NB4 (cell line): Measurements from ENCODE around the gene CLDN34.

Source experiments
- DNase-seq: peaks from one replicate; pipeline ENCODE4 v3.0.0; 2010; ENCODE audit warnings: low read depth
- H3K4me3 ChIP-seq: one replicate; pipeline ENCODE4 v1.5.1; 2011; ENCODE audit warnings: mild to moderate bottlenecking, low read depth, low read length, moderate library complexity
- CTCF ChIP-seq: IDR thresholded peaks from one replicate; pipeline ENCODE4 v1.5.1; 2012; ENCODE audit warnings: low read depth, low read length
- MAX ChIP-seq: IDR thresholded peaks from 2 replicates; pipeline ENCODE4 v1.6.1; 2011; ENCODE audit warnings: low read depth, low read length
- MYC ChIP-seq: IDR thresholded peaks from 2 replicates; pipeline ENCODE4 v1.6.1; 2011; ENCODE audit warnings: low read depth, low read length
- POLR2A ChIP-seq: IDR thresholded peaks from 2 replicates; pipeline ENCODE4 v1.6.1; 2011; ENCODE audit warnings: mild to moderate bottlenecking; ENCODE audit not compliant: insufficient read length; ENCODE audit errors: extremely low read depth

The CLDN34 gene

GRCh38 chrX:9983441-9983840 is 16.3 kb downstream of the CLDN34 start:
- no peak overlapping the region for H3K4me3 ChIP-seq
- TF ChIP-seq CTCF (no peak), MYC (no peak), POLR2A (no peak), MAX (no peak)
- no peak for DNase-seq

GRCh38 chrX:9983846-9984245 is 16.7 kb downstream of the CLDN34 start:
- no peak for TF ChIP-seq MYC
- no peak for TF ChIP-seq CTCF
- TF ChIP-seq POLR2A: no peak
- TF ChIP-seq MAX: no peak
- H3K4me3 ChIP-seq: no peak overlapping the region
- DNase-seq: no peak

GRCh38 chrX:9988762-9989161 is 21.6 kb downstream of the CLDN34 start:
- TF ChIP-seq MAX (no peak), CTCF (peak; percentile 20)
- DNase-seq: no peak
- H3K4me3 ChIP-seq: no peak overlapping the region

- no peak overlapping the region for H3K4me3 ChIP-seq
- no peak for TF ChIP-seq CTCF
- no peak for TF ChIP-seq MYC
- no peak for TF ChIP-seq POLR2A
- no peak for TF ChIP-seq MAX
- DNase-seq: no peak
Observed at GRCh38 chrX:9992061-9992460, 24.9 kb downstream of the CLDN34 start.

- H3K4me3 ChIP-seq: no peak overlapping the region
- TF ChIP-seq MAX (no peak), MYC (no peak)
- DNase-seq: no peak
Observed at GRCh38 chrX:9992724-9993123, 25.6 kb downstream of the CLDN34 start.

GRCh38 chrX:9995855-9996339 is 28.7 kb downstream of the CLDN34 start:
- TF ChIP-seq MYC: no peak
- no peak for TF ChIP-seq POLR2A
- TF ChIP-seq MAX: no peak
- TF ChIP-seq CTCF: peak; percentile 81
- H3K4me3 ChIP-seq: no peak overlapping the region
- DNase-seq: peak; percentile 63
